Sigmoid colon (tissue), 4 donors: ENCODE results near the gene SSX7.
"Not testable (repeated sequence)": the region's sequence is repeated elsewhere in the genome, so short reads cannot be mapped to it uniquely, and the experiment has no call there.

Source experiments
- CTCF ChIP-seq, 4 experiments: fragments of 450-650 bp in 3 of 4; fragments of 200-600 bp in 1 of 4; IDR thresholded peaks; one replicate each; pipeline ENCODE4 v1.5.1; 2016 to 2019; ENCODE audit warnings: antibody characterized with exemption in 4 of 4, mild to moderate bottlenecking in 3 of 4, moderate library complexity in 2 of 4
- EP300 ChIP-seq, 4 donors: sonication (generic); formaldehyde crosslinking; IDR thresholded peaks; one replicate each; pipeline ENCODE4 v1.6.1; 2017; ENCODE audit warnings: antibody characterized with exemption in 4 of 4

DNA sequence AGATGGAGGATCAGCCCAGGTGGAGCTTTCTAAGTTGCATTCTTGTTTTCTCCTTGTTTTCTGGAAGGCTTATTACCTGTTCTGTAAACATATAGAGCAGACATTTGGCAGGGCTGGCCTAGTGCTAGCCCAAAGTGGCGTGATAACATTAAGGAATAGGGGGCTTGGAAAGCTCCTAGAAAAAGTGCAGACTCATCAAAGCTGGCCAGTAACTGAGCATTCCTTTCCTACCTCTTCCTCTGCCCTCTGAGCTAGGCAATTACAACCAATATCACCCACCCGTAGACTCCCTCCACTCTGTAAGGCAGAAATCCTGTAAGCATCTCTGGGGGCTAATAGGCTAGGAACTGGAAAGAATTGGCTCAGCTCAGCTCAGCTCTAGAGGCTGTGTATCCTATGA, 7.5 kb upstream of the SSX7 start:
- not testable (repeated sequence) for TF ChIP-seq CTCF, EP300 (IDR thresholded peaks at IDR 0.05)
